ENCODE results near the gene PEX5. TPM values are rescaled to one million over a fixed set of nuclear protein-coding genes. Genes with fewer than 3 reads are reported as not detected.

PEX5 gene
- total RNA-seq, 3 donors from 2014 or later (not counting 1 experiment from before 2014, with no cell fraction given), result 20.3 to 23.3 (median 22.0) TPM

DNA sequence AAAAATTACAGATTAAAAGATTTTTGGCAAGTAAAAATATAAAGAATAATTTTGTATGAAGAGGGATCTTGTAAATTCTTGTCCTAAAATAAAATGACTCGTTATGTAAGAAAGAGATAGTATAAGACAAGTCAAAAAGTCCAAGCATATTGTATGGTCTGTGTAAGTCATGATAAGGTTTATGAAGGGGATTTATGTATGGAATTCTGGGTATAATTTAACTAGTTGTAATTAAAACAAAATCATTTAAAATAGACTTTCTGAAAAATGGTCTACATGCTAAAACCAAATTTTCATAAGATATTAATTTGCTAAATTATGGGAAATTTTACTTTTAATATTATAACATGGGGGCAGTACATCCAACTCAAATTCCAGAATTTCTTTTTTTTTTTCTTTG is 17.6 kb upstream of the PEX5 start:
- TF ChIP-seq, protein P1, sequence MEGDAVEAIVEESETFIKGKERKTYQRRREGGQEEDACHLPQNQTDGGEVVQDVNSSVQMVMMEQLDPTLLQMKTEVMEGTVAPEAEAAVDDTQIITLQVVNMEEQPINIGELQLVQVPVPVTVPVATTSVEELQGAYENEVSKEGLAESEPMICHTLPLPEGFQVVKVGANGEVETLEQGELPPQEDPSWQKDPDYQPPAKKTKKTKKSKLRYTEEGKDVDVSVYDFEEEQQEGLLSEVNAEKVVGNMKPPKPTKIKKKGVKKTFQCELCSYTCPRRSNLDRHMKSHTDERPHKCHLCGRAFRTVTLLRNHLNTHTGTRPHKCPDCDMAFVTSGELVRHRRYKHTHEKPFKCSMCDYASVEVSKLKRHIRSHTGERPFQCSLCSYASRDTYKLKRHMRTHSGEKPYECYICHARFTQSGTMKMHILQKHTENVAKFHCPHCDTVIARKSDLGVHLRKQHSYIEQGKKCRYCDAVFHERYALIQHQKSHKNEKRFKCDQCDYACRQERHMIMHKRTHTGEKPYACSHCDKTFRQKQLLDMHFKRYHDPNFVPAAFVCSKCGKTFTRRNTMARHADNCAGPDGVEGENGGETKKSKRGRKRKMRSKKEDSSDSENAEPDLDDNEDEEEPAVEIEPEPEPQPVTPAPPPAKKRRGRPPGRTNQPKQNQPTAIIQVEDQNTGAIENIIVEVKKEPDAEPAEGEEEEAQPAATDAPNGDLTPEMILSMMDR (IDR thresholded peaks at IDR 0.05), result no peak
- H3K27me3 Mint-ChIP-seq (ENCODE audit: low read depth in 2 of 2), result peaks cover 16 to 54% of the 10 kb centered on the region in 2 donors
- DNase-seq (no peak), ATAC-seq (no peak)
- Histone ChIP-seq H3K36me3 (ENCODE audit: control insufficient read depth, insufficient read depth, low read length) (no peaks in the 10 kb centered on the region), H3K4me1 (ENCODE audit: control insufficient read depth, insufficient read depth, low read length) (no peaks in the 10 kb centered on the region), H3K9me3 (ENCODE audit: control insufficient read depth, insufficient read depth, low read length) (peaks cover 4% of the 10 kb centered on the region), H3K27ac (ENCODE audit: low read length) (no peak overlapping the region), H3K4me3 (ENCODE audit: low read length) (no peak overlapping the region), H3K27me3 (ENCODE audit: control insufficient read depth, insufficient read depth, low read length) (peaks cover 6% of the 10 kb centered on the region)
- H3K36me3 Mint-ChIP-seq, result peaks cover 16% of the 10 kb centered on the region
- intact Hi-C loops (cut with micrococcal nuclease), result no loop called here
- no CpG with 5 or more reads among the region's 1 CpG for WGBS (ENCODE audit: insufficient coverage)
- H3K4me1 Mint-ChIP-seq, result no peaks in the 10 kb centered on the region
- H3K27ac Mint-ChIP-seq, result no peak overlapping the region
- peaks cover 0 to 2% of the 10 kb centered on the region in 2 donors for H3K9me3 Mint-ChIP-seq
- H3K4me3 Mint-ChIP-seq, result no peak overlapping the region

DNA sequence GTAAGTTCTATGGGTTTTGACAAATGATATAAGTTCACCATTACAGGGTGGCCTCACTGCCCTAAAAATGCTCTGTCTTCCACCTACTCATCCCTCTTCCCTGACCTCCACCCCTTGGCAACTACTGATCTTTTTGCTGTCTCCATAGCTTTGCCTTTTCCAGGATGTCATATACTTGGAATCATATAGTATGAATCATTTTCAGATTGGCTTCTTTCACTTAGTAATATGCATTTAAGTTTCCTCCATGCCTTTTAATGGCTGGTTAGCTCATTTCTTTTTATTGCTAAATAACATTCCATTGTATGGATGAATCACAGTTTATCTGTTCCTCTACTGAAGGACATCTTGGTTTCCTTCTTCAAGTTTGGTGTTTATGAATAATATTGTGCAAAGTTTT is 14.0 kb upstream of the PEX5 start:
- intact Hi-C loops (cut with micrococcal nuclease), result no loop called here
- Mint-ChIP-seq H3K27ac (no peak overlapping the region), H3K4me1 (no peaks in the 10 kb centered on the region), H3K4me3 (no peak overlapping the region), H3K27me3 (ENCODE audit: low read depth in 2 of 2) (peaks cover 18 to 54% of the 10 kb centered on the region in 2 donors), H3K36me3 (peaks cover 8% of the 10 kb centered on the region), H3K9me3 (no peaks in the 10 kb centered on the region)
- Histone ChIP-seq H3K9me3 (ENCODE audit: control insufficient read depth, insufficient read depth, low read length) (no peaks in the 10 kb centered on the region), H3K27ac (ENCODE audit: low read length) (no peak overlapping the region), H3K27me3 (ENCODE audit: control insufficient read depth, insufficient read depth, low read length) (peaks cover 6% of the 10 kb centered on the region), H3K36me3 (ENCODE audit: control insufficient read depth, insufficient read depth, low read length) (no peaks in the 10 kb centered on the region), H3K4me1 (ENCODE audit: control insufficient read depth, insufficient read depth, low read length) (no peaks in the 10 kb centered on the region), H3K4me3 (ENCODE audit: low read length) (no peak overlapping the region)
- TF ChIP-seq, protein P1 (IDR thresholded peaks at IDR 0.05), result no peak
- ATAC-seq (no peak), DNase-seq (no peak)

DNA sequence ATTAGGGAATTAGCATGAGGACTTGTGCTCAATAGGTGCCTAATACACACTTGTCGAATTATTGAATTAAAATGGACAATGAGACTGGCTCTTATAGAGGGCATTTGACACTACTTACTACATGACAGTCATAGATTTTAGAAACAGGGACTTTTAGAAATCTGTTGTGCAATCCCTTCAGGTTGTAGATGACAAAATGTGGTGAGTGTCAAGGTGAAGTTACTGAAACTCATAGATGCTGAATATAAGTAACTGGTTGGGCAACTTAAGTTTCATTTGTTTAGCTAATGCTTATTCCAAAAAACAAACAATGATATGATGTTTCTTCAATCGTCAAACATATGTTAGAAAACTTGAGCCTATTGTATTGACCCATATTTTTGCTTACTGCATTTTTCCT is 12.9 kb upstream of the PEX5 start:
- DNase-seq (no peak), ATAC-seq (no peak)
- H3K4me3 Mint-ChIP-seq, result no peak overlapping the region
- H3K36me3 ChIP-seq (ENCODE audit: control insufficient read depth, insufficient read depth, low read length), result no peaks in the 10 kb centered on the region
- peaks cover 8% of the 10 kb centered on the region for H3K36me3 Mint-ChIP-seq
- H3K4me1 Mint-ChIP-seq, result no peaks in the 10 kb centered on the region
- WGBS (ENCODE audit: insufficient coverage), result 92% methylated on average over 2 of the region's 2 CpGs
- H3K4me1 ChIP-seq (ENCODE audit: control insufficient read depth, insufficient read depth, low read length), result no peaks in the 10 kb centered on the region
- H3K9me3 ChIP-seq (ENCODE audit: control insufficient read depth, insufficient read depth, low read length), result no peaks in the 10 kb centered on the region
- H3K4me3 ChIP-seq (ENCODE audit: low read length), result no peak overlapping the region
- H3K9me3 Mint-ChIP-seq, result no peaks in the 10 kb centered on the region
- H3K27me3 ChIP-seq (ENCODE audit: control insufficient read depth, insufficient read depth, low read length), result peaks cover 6% of the 10 kb centered on the region
- intact Hi-C loops (cut with micrococcal nuclease), result no loop called here
- TF ChIP-seq, protein P1 (IDR thresholded peaks at IDR 0.05), result no peak
- no peak overlapping the region for H3K27ac Mint-ChIP-seq
- peaks cover 19 to 52% of the 10 kb centered on the region in 2 donors for H3K27me3 Mint-ChIP-seq (ENCODE audit: low read depth in 2 of 2)
- H3K27ac ChIP-seq (ENCODE audit: low read length), result no peak overlapping the region

DNA sequence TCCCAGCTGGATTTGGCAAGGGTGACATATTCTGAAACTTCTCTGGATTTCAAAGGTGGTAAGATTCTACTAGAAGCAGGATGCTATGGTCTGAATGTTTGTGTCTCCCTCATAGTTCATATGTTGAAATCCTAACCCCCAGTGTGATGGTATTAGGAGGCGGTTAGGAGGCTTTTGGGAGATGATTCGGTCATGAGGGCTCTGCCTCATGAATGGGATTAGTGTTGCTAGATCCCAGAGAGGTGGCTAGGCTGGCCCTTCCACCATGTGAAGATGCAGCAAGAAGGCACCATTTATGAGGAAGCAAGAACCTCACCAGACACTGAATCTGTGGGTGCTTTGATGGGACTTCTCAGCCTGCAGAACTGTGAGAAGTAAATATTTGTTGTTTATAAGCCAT is 11.0 kb upstream of the PEX5 start:
- no peak overlapping the region for H3K4me3 Mint-ChIP-seq
- intact Hi-C loops (cut with micrococcal nuclease), result no loop called here
- no peaks in the 10 kb centered on the region for H3K9me3 Mint-ChIP-seq
- no peak overlapping the region for H3K27ac ChIP-seq (ENCODE audit: low read length)
- WGBS (ENCODE audit: insufficient coverage), result 96% methylated on average over 2 of the region's 2 CpGs
- H3K36me3 Mint-ChIP-seq, result peaks cover 8% of the 10 kb centered on the region
- TF ChIP-seq, protein P1 (IDR thresholded peaks at IDR 0.05), result no peak
- no peaks in the 10 kb centered on the region for H3K9me3 ChIP-seq (ENCODE audit: control insufficient read depth, insufficient read depth, low read length)
- H3K27ac Mint-ChIP-seq, result no peak overlapping the region
- ATAC-seq (no peak), DNase-seq (no peak)
- no peak overlapping the region for H3K4me3 ChIP-seq (ENCODE audit: low read length)
- no peaks in the 10 kb centered on the region for H3K4me1 ChIP-seq (ENCODE audit: control insufficient read depth, insufficient read depth, low read length)
- no peaks in the 10 kb centered on the region for H3K4me1 Mint-ChIP-seq
- peaks cover 20 to 58% of the 10 kb centered on the region in 2 donors for H3K27me3 Mint-ChIP-seq (ENCODE audit: low read depth in 2 of 2)
- peaks cover 3% of the 10 kb centered on the region for H3K27me3 ChIP-seq (ENCODE audit: control insufficient read depth, insufficient read depth, low read length)
- H3K36me3 ChIP-seq (ENCODE audit: control insufficient read depth, insufficient read depth, low read length), result no peaks in the 10 kb centered on the region

All from natural killer cell (primary cell).